ENCODE results near the gene TRIO. TPM values are rescaled to one million over a fixed set of nuclear protein-coding genes. Genes with fewer than 3 reads are reported as not detected.
A peak's percentile ranks its signal among the peaks of the same experiment; 100 is the strongest.

Gene TRIO
- total and polyA plus RNA-seq, 2 donors (not counting 3 experiments of a cell fraction or from before 2014, with no cell fraction given), result 82.9 to 248 TPM

DNA sequence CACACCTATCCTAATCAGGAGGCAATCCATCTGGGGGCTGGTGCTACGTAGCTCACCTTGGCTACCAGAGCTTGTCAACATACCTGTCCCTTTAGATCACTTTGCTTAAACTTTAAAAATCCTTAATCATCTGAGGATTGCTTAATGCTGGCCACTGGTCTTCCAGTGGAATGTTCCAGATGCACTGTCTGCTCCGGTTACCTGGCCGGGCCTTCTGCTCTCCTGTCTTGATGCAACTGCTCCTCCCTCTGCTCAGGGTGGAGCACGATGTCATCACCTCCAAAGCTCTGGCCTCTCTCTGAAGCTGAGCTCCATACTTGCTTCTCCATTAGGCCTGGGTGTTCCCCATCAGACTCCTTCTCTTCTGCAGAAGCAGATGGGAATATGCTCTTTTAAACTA, 331.9 kb downstream of the TRIO start:
- no TSS peak for BruUV-seq (replicated peaks)
- POLR2A ChIA-PET, result no interaction called here
- peaks cover 14% of the 10 kb centered on the region for H3K4me1 ChIP-seq (ENCODE audit: control insufficient read depth, extremely low read depth, insufficient read depth, low read length)
- no peaks in the 10 kb centered on the region for H3K27me3 ChIP-seq (ENCODE audit: control insufficient read depth in 2 of 2, insufficient read depth in 2 of 2, low read length in 2 of 2)
- H3K4me3 ChIP-seq (replicated peaks in 1 of 3; ENCODE audit: insufficient read depth in 1 of 3, low read depth in 1 of 3, low read length in 3 of 3), result no peak overlapping the region
- TF ChIP-seq FOS (IDR thresholded peaks at IDR 0.05; ENCODE audit: borderline replicate concordance, insufficient read depth, low read length), result no peak
- no peak for TF ChIP-seq MAX (IDR thresholded peaks at IDR 0.05; ENCODE audit: insufficient read depth, insufficient read length)
- TF ChIP-seq POLR2A (IDR thresholded peaks at IDR 0.05; ENCODE audit: low read depth, low read length), result no peak
- no peak for TF ChIP-seq EZH2 (IDR thresholded peaks at IDR 0.05; ENCODE audit: borderline replicate concordance, low read depth, low read length, severe bottlenecking)
- H4K20me1 ChIP-seq (replicated peaks; ENCODE audit: control insufficient read depth, extremely low read depth, insufficient read depth, low read length), result no peaks in the 10 kb centered on the region
- H3K27ac ChIP-seq (ENCODE audit: insufficient read depth, low read depth, low read length), result no peak overlapping the region
- peaks cover 19 to 25% of the 10 kb centered on the region in 2 experiments for H3K36me3 ChIP-seq (ENCODE audit: control insufficient read depth in 2 of 2, extremely low read depth in 1 of 2, insufficient read depth in 2 of 2, low read length in 2 of 2)
- no peak overlapping the region for H3K4me2 ChIP-seq (ENCODE audit: insufficient read depth, low read length)
- H3K9ac ChIP-seq (replicated peaks; ENCODE audit: extremely low read depth, insufficient read depth, low read length), result no peak overlapping the region
- no peak for DNase-seq (ENCODE audit: low read depth, low spot score)
- CTCF ChIA-PET, result interaction anchor here (1.2 to 1.8 kb wide), 4 partner anchors 10 to 174 kb away, joined by 3 to 8 read pairs (median 6); no protein-coding TSS in a partner anchor
- intact Hi-C loops (cut with micrococcal nuclease), result no loop called here
- no peaks in the 10 kb centered on the region for H3K9me3 ChIP-seq (replicated peaks; ENCODE audit: control insufficient read depth, insufficient read depth, low read length)
- H3K9me1 ChIP-seq (replicated peaks; ENCODE audit: control insufficient read depth, extremely low read depth, insufficient read depth, low read length), result no peaks in the 10 kb centered on the region
- H3K79me2 ChIP-seq (ENCODE audit: control insufficient read depth, insufficient read depth, low read length), result no peaks in the 10 kb centered on the region
- H2AFZ ChIP-seq (ENCODE audit: low read depth, low read length), result no peak overlapping the region
- FAIRE-seq, result no peak
- dilution Hi-C loops (cut with MboI; ENCODE audit: extremely low pct_ligation_motif_present, low sequenced_read_pairs), result no loop called here

GRCh38 chr5:14476786-14477435, 333.8 kb downstream of the TRIO start:
- no peak overlapping the region for H2AFZ ChIP-seq (ENCODE audit: low read depth, low read length)
- no TSS peak for BruUV-seq (replicated peaks)
- dilution Hi-C loops (cut with MboI; ENCODE audit: extremely low pct_ligation_motif_present, low sequenced_read_pairs) (no loop called here), intact Hi-C loops (cut with micrococcal nuclease) (no loop called here)
- no peak overlapping the region for H3K4me2 ChIP-seq (ENCODE audit: insufficient read depth, low read length)
- FAIRE-seq (peak; percentile 80), DNase-seq (ENCODE audit: low read depth, low spot score) (peak; percentile 39)
- H3K79me2 ChIP-seq (ENCODE audit: control insufficient read depth, insufficient read depth, low read length), result no peaks in the 10 kb centered on the region
- no peak overlapping the region for H3K9ac ChIP-seq (replicated peaks; ENCODE audit: extremely low read depth, insufficient read depth, low read length)
- peaks cover 14% of the 10 kb centered on the region for H3K4me1 ChIP-seq (ENCODE audit: control insufficient read depth, extremely low read depth, insufficient read depth, low read length)
- H3K9me1 ChIP-seq (replicated peaks; ENCODE audit: control insufficient read depth, extremely low read depth, insufficient read depth, low read length), result no peaks in the 10 kb centered on the region
- ChIA-PET POLR2A (no interaction called here), CTCF (interaction anchor here (0.7 to 2.8 kb wide), 5 partner anchors 11 to 172 kb away, joined by 3 to 8 read pairs (median 7); no protein-coding TSS in a partner anchor)
- no peaks in the 10 kb centered on the region for H4K20me1 ChIP-seq (replicated peaks; ENCODE audit: control insufficient read depth, extremely low read depth, insufficient read depth, low read length)
- no peak overlapping the region for H3K4me3 ChIP-seq (replicated peaks in 1 of 3; ENCODE audit: insufficient read depth in 1 of 3, low read depth in 1 of 3, low read length in 3 of 3)
- TF ChIP-seq JUN (IDR thresholded peaks at IDR 0.05; ENCODE audit: borderline replicate concordance, insufficient read depth, insufficient read length, low read depth) (peak; percentile 51), MYC (IDR thresholded peaks at IDR 0.05; ENCODE audit: low read depth, low read length) (no peak), GATA2 (IDR thresholded peaks at IDR 0.05; ENCODE audit: insufficient read depth, insufficient read length, low read depth, low read length) (peak; percentile 83), FOS (IDR thresholded peaks at IDR 0.05; ENCODE audit: borderline replicate concordance, insufficient read depth, low read length) (peak; percentile 86), POLR2AphosphoS5 (IDR thresholded peaks at IDR 0.05; ENCODE audit: insufficient read depth, low read depth, low read length) (no peak), CTCF (IDR thresholded peaks at IDR 0.05; ENCODE audit: extremely low read depth in 1 of 2, insufficient read depth in 1 of 2, low read depth in 1 of 2, low read length in 2 of 2) (no peak), MAX (IDR thresholded peaks at IDR 0.05; ENCODE audit: insufficient read depth, insufficient read length) (no peak), EZH2 (IDR thresholded peaks at IDR 0.05; ENCODE audit: borderline replicate concordance, low read depth, low read length, severe bottlenecking) (no peak), POLR2A (IDR thresholded peaks at IDR 0.05; ENCODE audit: low read depth, low read length) (no peak)
- H3K36me3 ChIP-seq (ENCODE audit: control insufficient read depth in 2 of 2, extremely low read depth in 1 of 2, insufficient read depth in 2 of 2, low read length in 2 of 2), result peaks cover 23 to 26% of the 10 kb centered on the region in 2 experiments
- H3K27ac ChIP-seq (ENCODE audit: insufficient read depth, low read depth, low read length), result peak overlapping the region; percentile 41
- no peaks in the 10 kb centered on the region for H3K27me3 ChIP-seq (ENCODE audit: control insufficient read depth in 2 of 2, insufficient read depth in 2 of 2, low read length in 2 of 2)
- no peaks in the 10 kb centered on the region for H3K9me3 ChIP-seq (replicated peaks; ENCODE audit: control insufficient read depth, insufficient read depth, low read length)
